ENCODE data around the gene NDUFC2.
"Not testable (repeated sequence)": the region's sequence is repeated elsewhere in the genome, so short reads cannot be mapped to it uniquely, and the experiment has no call there.

The NDUFC2 gene

GRCh38 chr11:78054971-78055370, 24.7 kb downstream of the NDUFC2 start:
- no peak for DNase-seq (ENCODE audit: low read depth)

- peak; percentile 52 for DNase-seq (ENCODE audit: low read depth)
Observed at GRCh38 chr11:78050964-78051831, 28.5 kb downstream of the NDUFC2 start.

- no peak for DNase-seq (ENCODE audit: low read depth)
Observed at GRCh38 chr11:78049348-78049747, 30.3 kb downstream of the NDUFC2 start.

GRCh38 chr11:78048561-78048960, 31.1 kb downstream of the NDUFC2 start:
- no peak for DNase-seq (ENCODE audit: low read depth)

GRCh38 chr11:78046486-78046854, 33.2 kb downstream of the NDUFC2 start:
- DNase-seq (ENCODE audit: low read depth): no peak

GRCh38 chr11:78045851-78046485, 33.7 kb downstream of the NDUFC2 start:
- DNase-seq (ENCODE audit: low read depth): peak; percentile 52

- DNase-seq (ENCODE audit: low read depth): no peak
Observed at GRCh38 chr11:78044706-78045105, 35.0 kb downstream of the NDUFC2 start.

- no peak for DNase-seq (ENCODE audit: low read depth)
Observed at GRCh38 chr11:78041843-78042440, 37.7 kb downstream of the NDUFC2 start.

GRCh38 chr11:78041380-78041719, 38.3 kb downstream of the NDUFC2 start:
- DNase-seq (ENCODE audit: low read depth): not testable (repeated sequence)

GRCh38 chr11:78040691-78041379, 38.8 kb downstream of the NDUFC2 start:
- no peak for DNase-seq (ENCODE audit: low read depth)

- peak; percentile 80 for DNase-seq (ENCODE audit: low read depth)
Observed at GRCh38 chr11:78039919-78040671, 39.6 kb downstream of the NDUFC2 start.

GRCh38 chr11:78039391-78039918, 40.2 kb downstream of the NDUFC2 start:
- DNase-seq (ENCODE audit: low read depth): no peak

- DNase-seq (ENCODE audit: low read depth): no peak
Observed at GRCh38 chr11:78038697-78039313, 40.9 kb downstream of the NDUFC2 start.

- DNase-seq (ENCODE audit: low read depth): no peak
Observed at GRCh38 chr11:78037825-78038620, 41.6 kb downstream of the NDUFC2 start.

- no peak for DNase-seq (ENCODE audit: low read depth)
Observed at GRCh38 chr11:78037056-78037455, 42.6 kb downstream of the NDUFC2 start.

- DNase-seq (ENCODE audit: low read depth): no peak
Observed at GRCh38 chr11:78036313-78036712, 43.3 kb downstream of the NDUFC2 start.

GRCh38 chr11:78034623-78035022, 45.0 kb downstream of the NDUFC2 start:
- no peak for DNase-seq (ENCODE audit: low read depth)

GRCh38 chr11:78033040-78033439, 46.6 kb downstream of the NDUFC2 start:
- peak; percentile 38 for DNase-seq (ENCODE audit: low read depth)

GRCh38 chr11:78032090-78032489, 47.6 kb downstream of the NDUFC2 start:
- DNase-seq (ENCODE audit: low read depth): no peak

- no peak for DNase-seq (ENCODE audit: low read depth)
Observed at GRCh38 chr11:78031629-78032028, 48.0 kb downstream of the NDUFC2 start.

Data from fibroblast of gingiva (primary cell).